GM12874 (cell line): ENCODE results near the gene TMEM59L.

Source experiments
- TF ChIP-seq, protein P1 (sequence below): IDR thresholded peaks from 2 replicates; pipeline ENCODE4 v1.5.1; 2011; ENCODE audit warnings: low read depth, mild to moderate bottlenecking, control low read depth, low read length, moderate library complexity; ENCODE audit not compliant: insufficient read depth

Gene TMEM59L

DNA sequence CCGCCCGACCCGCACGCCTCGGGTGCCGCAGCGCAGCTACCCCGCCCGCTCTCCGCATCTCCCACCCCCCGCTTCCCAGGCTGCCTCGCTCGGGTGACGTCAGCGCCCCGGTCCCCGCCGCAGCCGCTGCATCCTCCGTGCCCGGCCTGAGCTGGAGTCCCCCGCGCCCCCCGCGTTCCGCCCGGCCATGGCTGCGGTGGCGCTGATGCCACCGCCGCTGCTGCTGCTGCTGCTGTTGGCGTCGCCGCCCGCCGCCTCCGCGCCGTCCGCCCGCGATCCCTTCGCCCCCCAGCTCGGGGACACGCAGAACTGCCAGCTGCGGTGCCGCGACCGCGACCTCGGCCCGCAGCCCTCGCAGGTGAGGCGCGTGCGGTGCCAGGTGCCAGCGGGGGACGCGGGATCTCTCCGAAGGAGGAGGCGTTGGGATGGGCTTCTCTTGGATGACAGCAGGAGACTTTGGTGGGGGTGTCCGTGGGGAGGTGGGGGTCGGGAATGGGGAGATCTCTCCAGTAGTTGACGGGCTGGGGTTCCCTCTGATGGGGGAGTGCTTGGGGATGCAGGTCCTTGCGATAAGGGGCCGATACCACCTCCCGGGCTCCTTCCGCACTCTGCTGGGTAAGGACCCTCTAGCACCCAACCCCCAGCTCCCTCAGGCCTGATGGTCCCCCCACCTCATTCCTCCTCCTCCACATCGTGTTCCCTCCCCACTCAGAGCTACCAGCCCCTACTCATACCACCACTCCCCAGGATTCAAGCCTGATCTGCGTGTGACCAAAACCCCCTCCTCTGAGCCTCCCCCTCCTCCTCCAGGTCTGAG, at the start of gene TMEM59L:
TMEM59L (plus strand) TSS at position 99 of the 817 bp plus-strand sequence; CDS start at position 188, 89 bp downstream.
- TF ChIP-seq, protein P1, sequence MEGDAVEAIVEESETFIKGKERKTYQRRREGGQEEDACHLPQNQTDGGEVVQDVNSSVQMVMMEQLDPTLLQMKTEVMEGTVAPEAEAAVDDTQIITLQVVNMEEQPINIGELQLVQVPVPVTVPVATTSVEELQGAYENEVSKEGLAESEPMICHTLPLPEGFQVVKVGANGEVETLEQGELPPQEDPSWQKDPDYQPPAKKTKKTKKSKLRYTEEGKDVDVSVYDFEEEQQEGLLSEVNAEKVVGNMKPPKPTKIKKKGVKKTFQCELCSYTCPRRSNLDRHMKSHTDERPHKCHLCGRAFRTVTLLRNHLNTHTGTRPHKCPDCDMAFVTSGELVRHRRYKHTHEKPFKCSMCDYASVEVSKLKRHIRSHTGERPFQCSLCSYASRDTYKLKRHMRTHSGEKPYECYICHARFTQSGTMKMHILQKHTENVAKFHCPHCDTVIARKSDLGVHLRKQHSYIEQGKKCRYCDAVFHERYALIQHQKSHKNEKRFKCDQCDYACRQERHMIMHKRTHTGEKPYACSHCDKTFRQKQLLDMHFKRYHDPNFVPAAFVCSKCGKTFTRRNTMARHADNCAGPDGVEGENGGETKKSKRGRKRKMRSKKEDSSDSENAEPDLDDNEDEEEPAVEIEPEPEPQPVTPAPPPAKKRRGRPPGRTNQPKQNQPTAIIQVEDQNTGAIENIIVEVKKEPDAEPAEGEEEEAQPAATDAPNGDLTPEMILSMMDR, result no peak

DNA sequence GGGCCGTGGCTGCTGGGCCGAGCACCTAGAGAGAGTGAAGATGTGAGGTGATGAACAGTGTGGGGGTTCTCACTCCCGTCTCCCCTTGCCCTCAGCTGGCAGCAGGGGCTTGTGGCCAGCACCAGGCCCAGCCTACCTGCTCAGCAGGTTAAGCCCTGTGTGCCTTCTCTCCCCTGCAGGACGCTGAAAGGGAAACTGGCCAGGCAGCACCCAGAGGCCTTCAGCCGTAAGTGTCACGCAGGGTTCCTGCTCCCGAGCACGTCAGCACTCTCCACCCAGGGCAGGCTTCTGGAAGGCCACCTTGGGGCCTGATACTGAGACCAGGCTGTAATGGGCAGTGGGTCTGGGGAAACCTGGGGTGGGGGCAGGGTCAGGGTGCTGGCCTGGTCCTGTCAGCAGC, 45.7 kb upstream of the TMEM59L start:
- TF ChIP-seq, protein P1, result no peak

DNA sequence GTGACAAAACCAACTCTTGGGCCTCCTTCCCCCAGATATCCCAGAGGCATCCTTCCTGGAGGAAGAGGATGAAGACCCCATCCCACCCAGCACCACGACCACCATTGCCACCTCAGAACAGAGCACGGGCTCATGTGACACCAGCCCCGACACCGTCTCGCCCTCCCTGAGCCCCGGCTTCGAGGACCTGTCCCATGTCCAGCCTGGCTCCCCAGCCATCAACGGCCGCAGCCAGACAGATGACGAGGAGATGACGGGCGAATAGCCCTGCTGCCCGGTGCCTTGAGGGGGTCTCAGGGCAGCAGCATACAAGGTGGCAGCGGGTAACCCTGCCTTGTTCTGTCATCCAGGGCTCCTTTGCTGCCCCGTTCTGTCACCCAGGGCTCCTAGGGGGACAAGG, 44.3 kb upstream of the TMEM59L start:
- TF ChIP-seq, protein P1, result no peak

DNA sequence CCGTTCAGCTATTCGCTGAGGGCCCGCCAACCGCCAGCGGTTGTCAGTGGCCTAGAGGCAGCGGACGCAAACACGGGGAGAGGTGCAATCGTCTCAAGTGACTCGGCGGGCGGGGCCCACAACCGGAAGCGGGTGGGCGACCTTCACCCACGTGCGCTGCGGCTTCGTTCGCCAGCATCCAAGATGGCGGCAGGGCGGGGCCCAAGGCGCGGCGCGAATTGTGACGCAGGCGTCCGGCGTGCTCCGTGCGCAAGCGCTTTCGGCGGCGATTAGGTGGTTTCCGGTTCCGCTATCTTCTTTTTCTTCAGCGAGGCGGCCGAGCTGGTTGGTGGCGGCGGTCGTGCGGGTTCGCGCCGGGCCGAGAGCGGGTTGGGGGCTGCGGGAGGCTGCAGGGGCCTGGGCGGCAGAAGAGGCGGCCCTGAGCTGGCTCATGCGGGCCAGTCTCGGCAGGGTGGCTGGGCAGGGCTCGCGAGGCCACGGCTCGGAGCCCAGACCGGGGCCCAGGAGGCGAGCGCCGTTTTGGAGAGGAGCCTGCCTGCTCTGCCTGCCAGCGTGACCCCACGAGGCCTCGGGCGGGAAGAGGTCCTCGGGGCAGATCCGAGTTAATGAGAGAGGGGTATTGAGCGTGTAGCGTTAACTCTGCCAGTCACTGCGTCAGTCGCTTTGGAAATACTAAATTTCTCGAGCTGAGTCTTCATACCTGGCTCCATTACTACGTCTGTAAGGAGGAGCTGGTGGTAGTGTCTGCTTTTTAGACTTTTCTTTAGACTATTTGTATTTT, 40.9 kb upstream of the TMEM59L start, which contains the start of gene UBA52:
UBA52 (plus strand) TSS at position 294 of the 781 bp plus-strand sequence. CDS start 1,444 bp downstream, outside the sequence.
- TF ChIP-seq, protein P1, result no peak

DNA sequence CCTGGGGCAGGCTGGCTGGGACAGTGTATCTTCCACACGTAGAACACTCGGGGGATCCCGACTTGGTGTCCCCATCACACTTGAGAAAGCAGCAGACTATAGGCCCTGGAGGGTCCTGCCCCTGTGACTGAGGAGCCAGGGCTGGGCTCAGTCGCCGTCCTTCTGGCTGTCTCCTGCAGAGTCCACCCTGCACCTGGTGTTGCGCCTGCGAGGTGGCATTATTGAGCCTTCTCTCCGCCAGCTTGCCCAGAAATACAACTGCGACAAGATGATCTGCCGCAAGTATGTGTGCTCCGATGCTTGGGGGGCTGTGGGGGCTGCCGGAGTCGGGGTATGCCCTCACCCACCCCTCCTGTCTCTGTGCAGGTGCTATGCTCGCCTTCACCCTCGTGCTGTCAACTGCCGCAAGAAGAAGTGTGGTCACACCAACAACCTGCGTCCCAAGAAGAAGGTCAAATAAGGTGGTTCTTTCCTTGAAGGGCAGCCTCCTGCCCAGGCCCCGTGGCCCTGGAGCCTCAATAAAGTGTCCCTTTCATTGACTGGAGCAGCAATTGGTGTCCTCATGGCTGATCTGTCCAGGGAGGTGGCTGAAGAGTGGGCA, 37.9 kb upstream of the TMEM59L start:
- TF ChIP-seq, protein P1, result no peak

DNA sequence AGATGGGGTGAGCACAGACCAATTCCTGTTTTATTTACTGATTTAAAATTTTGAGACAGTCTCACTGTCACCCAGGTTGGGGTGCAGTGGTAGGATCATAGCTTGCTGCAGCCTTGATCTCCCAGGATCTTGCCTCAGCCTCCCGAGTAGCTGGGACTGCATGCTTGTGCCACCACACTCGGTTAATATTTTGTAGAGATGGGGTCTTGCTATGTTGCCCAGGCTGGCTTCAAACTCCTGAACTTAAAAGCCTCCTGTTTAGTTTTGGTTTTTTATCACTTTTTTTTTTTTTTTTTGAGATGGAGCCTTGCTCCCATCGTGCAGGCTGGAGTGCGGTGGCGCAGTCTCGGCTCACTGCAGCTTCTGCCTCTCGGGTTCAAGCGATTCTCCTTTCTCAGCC, 36.3 kb upstream of the TMEM59L start:
- TF ChIP-seq, protein P1, result no peak

DNA sequence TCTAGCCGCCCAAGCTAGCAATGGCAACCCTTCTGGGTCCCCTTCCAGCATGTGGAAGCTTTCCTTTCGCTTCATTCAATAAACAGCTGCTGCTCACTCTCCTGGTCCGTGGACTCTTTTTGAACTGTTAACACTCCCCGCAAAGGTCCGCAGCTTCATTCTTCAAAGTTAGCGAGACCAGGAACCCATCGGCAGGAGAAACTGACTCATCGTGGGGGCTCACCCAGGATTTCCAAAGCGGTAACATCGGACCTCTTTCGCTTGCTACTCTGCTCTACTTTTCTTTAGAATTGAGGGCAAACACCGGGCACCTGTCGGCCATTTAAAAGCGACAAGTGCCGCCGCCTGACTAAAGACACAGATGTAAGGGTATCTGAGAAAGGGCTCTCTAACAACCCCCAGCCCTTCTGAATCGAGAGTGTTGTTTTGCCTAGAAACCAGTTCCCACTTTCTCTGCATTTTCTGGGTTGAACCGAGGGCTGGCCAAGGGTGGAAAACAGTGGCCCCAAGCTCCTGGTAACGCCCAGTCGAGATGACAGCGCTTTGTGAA, 35.2 kb upstream of the TMEM59L start:
- TF ChIP-seq, protein P1, result no peak
